ENCODE results near the gene ANKRD24.
"Not testable (repeated sequence)": the region's sequence is repeated elsewhere in the genome, so short reads cannot be mapped to it uniquely, and the experiment has no call there.

ANKRD24 gene

GRCh38 chr19:4182084-4182810 lies at the start of gene ANKRD24, which contains the start of gene SIRT6:
ANKRD24 (plus strand) TSS chr19:4182689; CDS start chr19:4186426, 3,737 bp downstream.
SIRT6 (minus strand) TSS chr19:4182563; CDS start chr19:4182539, 24 bp downstream.
- DNase-seq = peak; percentile 97

GRCh38 chr19:4134351-4134750 lies 48.1 kb upstream of the ANKRD24 start:
- DNase-seq = no peak

- DNase-seq = not testable (repeated sequence)
These were observed 47.1 kb upstream of the ANKRD24 start for GRCh38 chr19:4135386-4135785.

GRCh38 chr19:4136680-4137088 lies 45.8 kb upstream of the ANKRD24 start:
- no peak for DNase-seq

- DNase-seq = no peak
These were observed 44.0 kb upstream of the ANKRD24 start for GRCh38 chr19:4138445-4138844.

- DNase-seq = peak; percentile 93
These were observed 42.8 kb upstream of the ANKRD24 start for GRCh38 chr19:4139614-4140236.

- DNase-seq = peak; percentile 34
These were observed 42.2 kb upstream of the ANKRD24 start for GRCh38 chr19:4140237-4140711.

GRCh38 chr19:4142916-4143315 lies 39.6 kb upstream of the ANKRD24 start:
- not testable (repeated sequence) for DNase-seq

- no peak for DNase-seq
These were observed 37.7 kb upstream of the ANKRD24 start for GRCh38 chr19:4144666-4145249.

GRCh38 chr19:4149518-4150288 lies 32.8 kb upstream of the ANKRD24 start:
- DNase-seq = no peak

- no peak for DNase-seq
These were observed 30.9 kb upstream of the ANKRD24 start for GRCh38 chr19:4151623-4152022.

GRCh38 chr19:4152241-4152998 lies 30.1 kb upstream of the ANKRD24 start:
- DNase-seq = no peak

- DNase-seq = no peak
These were observed 27.7 kb upstream of the ANKRD24 start for GRCh38 chr19:4154571-4155312.

GRCh38 chr19:4157164-4157563 lies 25.3 kb upstream of the ANKRD24 start:
- no peak for DNase-seq

GRCh38 chr19:4157971-4158370 lies 24.5 kb upstream of the ANKRD24 start:
- not testable (repeated sequence) for DNase-seq

- no peak for DNase-seq
These were observed 20.9 kb upstream of the ANKRD24 start for GRCh38 chr19:4161415-4162077.

- no peak for DNase-seq
These were observed 18.2 kb upstream of the ANKRD24 start for GRCh38 chr19:4164262-4164661.

GRCh38 chr19:4171676-4172075 lies 10.8 kb upstream of the ANKRD24 start:
- DNase-seq = no peak

GRCh38 chr19:4172861-4173473 lies 9.5 kb upstream of the ANKRD24 start:
- DNase-seq = peak; percentile 73

- DNase-seq = no peak
These were observed 8.8 kb upstream of the ANKRD24 start for GRCh38 chr19:4173479-4174212.
